IMR-90 (cell line): Measurements from ENCODE around the gene ESRP2. TPM values are rescaled to one million over a fixed set of nuclear protein-coding genes. Genes with fewer than 3 reads are reported as not detected.

Source experiments
- ATAC-seq: fragments of 200-7000 bp; cut with Tn5 transposase; 2 replicates; pipeline ENCODE4 v1.9.1; 2020; ENCODE audit warnings: low read depth, mild to moderate bottlenecking, moderate library complexity
- BruUV-seq: library from RNA; stranded (reverse); fragments of 400-500 nt; replicated peaks from 2 replicates; lab custom pipeline; 2021; lab: Mats Ljungman, UMichigan
- CTCF ChIA-PET: fragments of 300-600 bp; formaldehyde crosslinking; extraction: SDS; loops from one replicate; lab custom pipeline; 2021; ENCODE audit warnings: antibody characterized with exemption; lab: Yijun Ruan, JAX
- POLR2A ChIA-PET: fragments of 300-600 bp; sonication (Branson Sonifier 250); formaldehyde crosslinking; loops from one replicate; lab custom pipeline; 2022; ENCODE audit warnings: antibody characterized with exemption; ENCODE audit not compliant: unreplicated experiment; lab: Charles Lee
- DNase-seq: peaks from one replicate; pipeline ENCODE4 v3.0.0; 2013
- H2AFZ ChIP-seq: replicated peaks from 2 replicates; pipeline ENCODE3; 2013; ENCODE audit warnings: low read length, mild to moderate bottlenecking; ENCODE audit not compliant: poor library complexity
- H2AK5ac ChIP-seq: 2 replicates; pipeline ENCODE4 v1.6.1; 2013; ENCODE audit warnings: low read depth, low read length, inconsistent platforms
- H2AK9ac ChIP-seq: replicated peaks from 2 replicates; pipeline ENCODE3; 2013; ENCODE audit warnings: mild to moderate bottlenecking, low read depth, low read length, moderate library complexity; ENCODE audit not compliant: poor library complexity
- H2BK120ac ChIP-seq: 2 replicates; pipeline ENCODE4 v1.6.1; 2013; ENCODE audit warnings: low read depth, low read length, inconsistent platforms
- H2BK15ac ChIP-seq: 3 replicates; pipeline ENCODE4 v1.6.1; 2013; ENCODE audit warnings: low read depth, low read length, inconsistent platforms
- H2BK20ac ChIP-seq: 2 replicates; pipeline ENCODE4 v1.6.1; 2013; ENCODE audit warnings: low read depth, mild to moderate bottlenecking, inconsistent platforms, low read length, moderate library complexity
- H2BK5ac ChIP-seq: 2 replicates; pipeline ENCODE4 v1.6.1; 2013; ENCODE audit warnings: mild to moderate bottlenecking, low read depth, low read length, inconsistent platforms; ENCODE audit not compliant: poor library complexity, severe bottlenecking
- H3K14ac ChIP-seq: replicated peaks from 2 replicates; pipeline ENCODE4 v1.6.1; 2013; ENCODE audit warnings: low read depth, low read length, inconsistent platforms
- H3K18ac ChIP-seq: 2 replicates; pipeline ENCODE4 v1.6.1; 2013; ENCODE audit warnings: low read depth, low read length, control low read depth
- H3K23ac ChIP-seq: 2 replicates; pipeline ENCODE4 v1.6.1; 2013; ENCODE audit warnings: low read depth, low read length, inconsistent platforms
- H3K27ac ChIP-seq: 2 replicates; pipeline ENCODE4 v1.5.1; 2013; ENCODE audit warnings: mild to moderate bottlenecking, control low read depth, low read length; ENCODE audit not compliant: insufficient read depth
- H3K27me3 ChIP-seq: 2 replicates; pipeline ENCODE4 v1.6.1; 2013; ENCODE audit warnings: low read length; ENCODE audit not compliant: control insufficient read depth, insufficient read depth
- H3K36me3 ChIP-seq: 2 replicates; pipeline ENCODE4 v1.6.1; 2013; ENCODE audit warnings: low read length, mixed read lengths; ENCODE audit not compliant: control insufficient read depth, insufficient read depth
- H3K4ac ChIP-seq: 2 replicates; pipeline ENCODE4 v1.6.1; 2013; ENCODE audit warnings: low read depth, low read length, inconsistent platforms
- H3K4me1 ChIP-seq: 2 replicates; pipeline ENCODE4 v1.6.1; 2013; ENCODE audit warnings: low read length, mixed read lengths; ENCODE audit not compliant: control insufficient read depth, insufficient read depth
- H3K4me2 ChIP-seq: 2 replicates; pipeline ENCODE4 v1.6.1; 2013; ENCODE audit warnings: low read depth, mild to moderate bottlenecking, control low read depth, low read length, moderate library complexity
- H3K4me3 ChIP-seq: 2 replicates; pipeline ENCODE4 v1.5.1; 2013; ENCODE audit warnings: low read depth, mild to moderate bottlenecking, control low read depth, low read length, moderate library complexity; ENCODE audit not compliant: insufficient read depth
- H3K56ac ChIP-seq: 2 replicates; pipeline ENCODE4 v1.6.1; 2013; ENCODE audit warnings: low read length, inconsistent platforms; ENCODE audit not compliant: insufficient read depth; ENCODE audit errors: extremely low read depth
- H3K79me1 ChIP-seq, 2 experiments: 2 replicates each; pipeline ENCODE4 v1.6.1; 2013; ENCODE audit warnings: low read length in 2 of 2, inconsistent platforms in 1 of 2, low read depth in 1 of 2
- H3K9ac ChIP-seq: 2 replicates; pipeline ENCODE4 v1.6.1; 2013; ENCODE audit warnings: low read depth, low read length, control low read depth
- H3K9me1 ChIP-seq: 2 replicates; pipeline ENCODE4 v1.6.1; 2013; ENCODE audit warnings: low read length, inconsistent platforms; ENCODE audit not compliant: insufficient read depth
- H3K9me3 ChIP-seq: 2 replicates; pipeline ENCODE4 v1.6.1; 2013; ENCODE audit warnings: low read length; ENCODE audit not compliant: control insufficient read depth, insufficient read depth
- H4K20me1 ChIP-seq: 2 replicates; pipeline ENCODE4 v1.6.1; 2013; ENCODE audit warnings: low read length, inconsistent platforms; ENCODE audit not compliant: insufficient read depth
- H4K5ac ChIP-seq: 2 replicates; pipeline ENCODE4 v1.6.1; 2013; ENCODE audit warnings: mild to moderate bottlenecking, low read depth, low read length, control low read depth
- H4K8ac ChIP-seq, 2 experiments: 2 replicates each; pipeline ENCODE4 v1.6.1; 2013; ENCODE audit warnings: low read depth in 2 of 2, low read length in 2 of 2, control low read depth in 1 of 2, inconsistent platforms in 1 of 2
- H4K91ac ChIP-seq: 2 replicates; pipeline ENCODE4 v1.6.1; 2013; ENCODE audit warnings: low read depth, low read length, inconsistent platforms; ENCODE audit not compliant: insufficient read depth
- CEBPB ChIP-seq: IDR thresholded peaks from 2 replicates; pipeline ENCODE4 v1.6.1; 2012; ENCODE audit warnings: low read depth, low read length, improper control_type of control experiment
- CHD1 ChIP-seq: IDR thresholded peaks from 2 replicates; pipeline ENCODE4 v1.6.1; 2012; ENCODE audit warnings: low read depth, low read length, improper control_type of control experiment
- MAFK ChIP-seq: IDR thresholded peaks from 2 replicates; pipeline ENCODE4 v1.6.1; 2012; ENCODE audit warnings: low read depth, low read length, improper control_type of control experiment
- MAZ ChIP-seq: IDR thresholded peaks from 2 replicates; pipeline ENCODE4 v1.6.1; 2012; ENCODE audit warnings: low read depth, mild to moderate bottlenecking, low read length, improper control_type of control experiment, moderate library complexity, borderline replicate concordance
- MXI1 ChIP-seq: IDR thresholded peaks from 2 replicates; pipeline ENCODE4 v1.6.1; 2012; ENCODE audit warnings: low read depth, mild to moderate bottlenecking, low read length, moderate library complexity, borderline replicate concordance
- WGBS, 2 experiments: methylation state at CpG; one replicate each; pipeline versions ENCODE4 v1.1.5 to v1.1.7; 2013; ENCODE audit warnings: missing lambda C conversion rate in 2 of 2; ENCODE audit not compliant: insufficient read length in 1 of 2; ENCODE audit errors: extremely low coverage in 2 of 2; 5-methylcytosine and 5-hydroxymethylcytosine counted together
- dilution Hi-C: fragments of 300-500 bp; cut with HindIII; formaldehyde crosslinking; loops from one replicate; pipeline ENCODE4 v1.14.3; 2018; ENCODE audit warnings: low sequenced_read_pairs; ENCODE audit not compliant: unreplicated experiment
- in situ Hi-C: fragments of 300-500 bp; cut with MboI; formaldehyde crosslinking; loops from 3 replicates; pipeline ENCODE4 v1.14.3; 2019; ENCODE audit warnings: low sequenced_read_pairs, inconsistent platforms, mixed read lengths
- intact Hi-C: fragments of 100-400 bp; cut with micrococcal nuclease; formaldehyde crosslinking; loops from 2 replicates; pipeline ENCODE4 v1.10.0; 2022
- polyA plus RNA-seq, 3 experiments: library from polyadenylated mRNA; depleted of rRNA; stranded (reverse); fragments of >200 nt; gene quantifications; 2 replicates each; pipeline ENCODE4 v1.2.3, GENCODE V29; 2012; ENCODE audit warnings: low replicate concordance in 1 of 3
- total RNA-seq: library from RNA; depleted of rRNA; stranded (reverse); fragments of >200 nt; gene quantifications from 2 replicates; pipeline ENCODE4 v1.2.3, GENCODE V29; 2012

The ESRP2 gene
- total and polyA plus RNA-seq, 2 of the 4 experiments (the other 2 are of a cell fraction), result 0.07 TPM; not detected in 1

GRCh38 chr16:68190736-68191510, 45.0 kb downstream of the ESRP2 start (continued):
- TF ChIP-seq MAZ, result no peak

GRCh38 chr16:68190081-68190480, 45.8 kb downstream of the ESRP2 start:
- DNase-seq (no peak), ATAC-seq (no peak)
- intact Hi-C loops (no loop called here), dilution Hi-C loops (no loop called here), in situ Hi-C loops (no loop called here)
- H3K36me3 ChIP-seq, result peaks cover 20% of the 10 kb centered on the region
- no peak overlapping the region for H3K27ac ChIP-seq
- no peak overlapping the region for H2BK5ac ChIP-seq
- no peaks in the 10 kb centered on the region for H3K9me3 ChIP-seq
- H3K9me1 ChIP-seq, result 0 out of 2 replicates have a peak, but pooled peaks cover 4% of the 10 kb centered on the region
- H3K27me3 ChIP-seq, result no peaks in the 10 kb centered on the region
- BruUV-seq, result no TSS peak
- no peak overlapping the region for H2BK20ac ChIP-seq
- H3K56ac ChIP-seq, result no peak overlapping the region
- H2AK9ac ChIP-seq, result no peak overlapping the region
- no peaks in the 10 kb centered on the region for H4K20me1 ChIP-seq
- H3K9ac ChIP-seq, result no peak overlapping the region
- peaks cover 3 to 5% of the 10 kb centered on the region in 2 experiments; a peak in 2 of 4 replicates for H3K79me1 ChIP-seq
- no peak overlapping the region for H4K8ac ChIP-seq
- no CpG with 5 or more reads among the region's 1 CpG for WGBS, 2 experiments
- no peak overlapping the region for H3K4me3 ChIP-seq
- H4K5ac ChIP-seq, result no peak overlapping the region
- no peak overlapping the region for H2BK120ac ChIP-seq
- ChIA-PET POLR2A (no interaction called here), CTCF (no interaction called here)
- TF ChIP-seq MAZ (no peak), CEBPB (peak; percentile 50; the same call in 1 of the 2 replicates), CHD1 (no peak), MAFK (no peak), MXI1 (no peak)
- no peak overlapping the region for H3K18ac ChIP-seq
- H3K4me1 ChIP-seq, result no peaks in the 10 kb centered on the region
- no peak overlapping the region for H3K4ac ChIP-seq
- no peak overlapping the region for H2BK15ac ChIP-seq
- no peak overlapping the region for H2AFZ ChIP-seq
- no peak overlapping the region for H3K23ac ChIP-seq
- H4K91ac ChIP-seq, result no peak overlapping the region
- no peak overlapping the region for H3K14ac ChIP-seq
- no peak overlapping the region for H3K4me2 ChIP-seq
- no peak overlapping the region for H2AK5ac ChIP-seq
